WTC11 (cell line): ENCODE measurements around the gene RABGGTA. TPM values are rescaled to one million over a fixed set of nuclear protein-coding genes. Genes with fewer than 3 reads are reported as not detected.

ENCODE experiments used
- ATAC-seq: fragments of 200-7000 bp; cut with Tn5 transposase; 2 replicates; pipeline ENCODE4 v1.10.0; 2021; ENCODE audit warnings: mild to moderate bottlenecking, moderate library complexity
- CTCF ChIA-PET: fragments of 300-600 bp; sonication (Branson Sonifier 250); formaldehyde crosslinking; loops from one replicate; lab custom pipeline; 2021; ENCODE audit warnings: antibody characterized with exemption; lab: Charles Lee
- POLR2A ChIA-PET: fragments of 350-600 bp; sonication (Branson Sonifier 250); formaldehyde crosslinking; loops from one replicate; lab custom pipeline; 2021; ENCODE audit warnings: antibody characterized with exemption; lab: Charles Lee
- DNase-seq: peaks from one replicate; pipeline ENCODE4 v3.0.0; 2021; ENCODE audit warnings: low spot score
- H3K27ac Mint-ChIP-seq: 2 replicates; pipeline ENCODE4 v1.8.0; 2021; ENCODE audit warnings: mixed read lengths
- H3K27me3 Mint-ChIP-seq: 2 replicates; pipeline ENCODE4 v1.8.0; 2021; ENCODE audit warnings: low read depth, mild to moderate bottlenecking, moderate library complexity, mixed read lengths
- H3K36me3 Mint-ChIP-seq: 2 replicates; pipeline ENCODE4 v1.8.0; 2021; ENCODE audit warnings: mixed read lengths
- H3K4me1 Mint-ChIP-seq: 2 replicates; pipeline ENCODE4 v1.8.0; 2022; ENCODE audit warnings: mixed read lengths
- H3K4me3 Mint-ChIP-seq: 2 replicates; pipeline ENCODE4 v1.8.0; 2021; ENCODE audit warnings: mild to moderate bottlenecking, moderate library complexity, mixed read lengths
- H3K9me3 Mint-ChIP-seq: 2 replicates; pipeline ENCODE4 v1.8.0; 2021; ENCODE audit warnings: mixed read lengths
- CBFB ChIP-seq: sonication (generic); formaldehyde crosslinking; IDR thresholded peaks from 2 replicates; pipeline ENCODE4 v1.8.1; 2022; ENCODE audit warnings: mild to moderate bottlenecking, low read depth, missing genetic modification reagents
- ESRRA ChIP-seq: sonication (generic); formaldehyde crosslinking; IDR thresholded peaks from 2 replicates; pipeline ENCODE4 v1.8.1; 2022; ENCODE audit warnings: mild to moderate bottlenecking, missing genetic modification reagents, borderline replicate concordance
- MYBL2 ChIP-seq: sonication (generic); formaldehyde crosslinking; IDR thresholded peaks from 2 replicates; pipeline ENCODE4 v1.8.1; 2023; ENCODE audit warnings: mild to moderate bottlenecking, moderate library complexity, missing genetic modification reagents
- NFATC4 ChIP-seq: fragments of 250-450 bp; sonication (Bioruptor Pico); IDR thresholded peaks from 2 replicates; pipeline ENCODE4 v1.9.0; 2021; ENCODE audit warnings: mild to moderate bottlenecking
- NR1H2 ChIP-seq: sonication (generic); formaldehyde crosslinking; IDR thresholded peaks from 2 replicates; pipeline ENCODE4 v1.9.0; 2021; ENCODE audit warnings: mild to moderate bottlenecking, moderate library complexity, missing genetic modification reagents
- RELA ChIP-seq: sonication (generic); formaldehyde crosslinking; IDR thresholded peaks from 2 replicates; pipeline ENCODE4 v1.8.1; 2022; ENCODE audit warnings: missing genetic modification reagents, mild to moderate bottlenecking, borderline replicate concordance
- RORB ChIP-seq: fragments of 250-450 bp; sonication (Bioruptor Pico); IDR thresholded peaks from 2 replicates; pipeline ENCODE4 v1.9.0; 2021; ENCODE audit warnings: mild to moderate bottlenecking
- SMAD3 ChIP-seq: sonication (generic); formaldehyde crosslinking; IDR thresholded peaks from 2 replicates; pipeline ENCODE4 v1.8.0; 2022; ENCODE audit warnings: missing genetic modification reagents, mild to moderate bottlenecking, borderline replicate concordance
- TCF7 ChIP-seq: sonication (generic); formaldehyde crosslinking; IDR thresholded peaks from 2 replicates; pipeline ENCODE4 v1.8.0; 2022; ENCODE audit warnings: mild to moderate bottlenecking, low read depth, missing genetic modification reagents, moderate library complexity
- TEAD1 ChIP-seq: sonication (generic); formaldehyde crosslinking; IDR thresholded peaks from 2 replicates; pipeline ENCODE4 v1.8.0; 2022; ENCODE audit warnings: mild to moderate bottlenecking, missing genetic modification reagents
- ZNF138 ChIP-seq: sonication (generic); formaldehyde crosslinking; conservative IDR thresholded peaks from 2 replicates; pipeline ENCODE4 v1.8.1; 2022; ENCODE audit warnings: mild to moderate bottlenecking, moderate library complexity, missing genetic modification reagents
- ZNF396 ChIP-seq: fragments of 250-450 bp; sonication (Bioruptor Pico); IDR thresholded peaks from 2 replicates; pipeline ENCODE4 v1.8.0; 2021; ENCODE audit warnings: mild to moderate bottlenecking, moderate library complexity, borderline replicate concordance
- total RNA-seq: library from RNA; stranded (reverse); gene quantifications from 3 replicates; pipeline ENCODE4 v1.2.3, GENCODE V29; 2021
- TF ChIP-seq, protein P1 (sequence below): sonication (generic); formaldehyde crosslinking; IDR thresholded peaks from 2 replicates; pipeline ENCODE4 v1.8.1; 2022; ENCODE audit warnings: missing genetic modification reagents, borderline replicate concordance
- TF ChIP-seq, protein P2 (sequence below): sonication (generic); formaldehyde crosslinking; IDR thresholded peaks from 2 replicates; pipeline ENCODE4 v1.8.0; 2023; ENCODE audit warnings: mild to moderate bottlenecking, missing genetic modification reagents
- TF ChIP-seq, protein P3 (sequence below): sonication (generic); formaldehyde crosslinking; IDR thresholded peaks from 2 replicates; pipeline ENCODE4 v1.8.0; 2022; ENCODE audit warnings: mild to moderate bottlenecking, missing genetic modification reagents
- TF ChIP-seq, protein P4 (sequence below): fragments of 200-600 bp; IDR thresholded peaks from 2 replicates; pipeline ENCODE4 v1.8.0; 2022; ENCODE audit warnings: antibody characterized with exemption
- TF ChIP-seq, protein P5 (sequence below): fragments of 250-450 bp; sonication (Bioruptor Pico); IDR thresholded peaks from 2 replicates; pipeline ENCODE4 v1.9.0; 2021; ENCODE audit warnings: moderate library complexity, mild to moderate bottlenecking, inconsistent platforms, borderline replicate concordance

The RABGGTA gene
- total RNA-seq, 1 experiment from 2014 or later = 27.1 TPM

DNA sequence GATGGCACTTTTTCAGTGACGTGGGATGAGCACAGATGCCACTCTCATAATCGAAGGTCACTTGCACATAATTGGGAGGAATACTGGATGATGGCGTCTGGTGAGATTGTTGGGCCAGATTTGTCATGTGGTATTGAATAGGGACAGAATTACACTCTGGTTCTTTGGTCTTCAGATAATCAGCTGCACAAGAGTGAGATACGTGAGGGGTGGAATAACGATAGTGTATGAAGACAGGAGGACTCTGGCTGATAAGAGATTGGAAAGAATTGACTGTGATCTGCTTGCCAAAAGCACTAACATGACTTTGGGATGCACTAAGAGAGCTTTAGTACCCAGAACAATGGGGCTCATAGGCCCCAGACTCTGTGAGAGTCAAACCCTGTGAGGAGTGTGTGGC is 7.0 kb upstream of the RABGGTA start:
- ChIA-PET CTCF (interaction anchor here (1.8 kb wide), 1 partner anchor 19 kb away, joined by 12 read pairs; no protein-coding TSS in a partner anchor), POLR2A (no interaction called here)
- TF ChIP-seq CBFB (CRISPR knock-in tag) = no peak
- TF ChIP-seq ESRRA (CRISPR knock-in tag) = no peak
- TF ChIP-seq, protein P1, sequence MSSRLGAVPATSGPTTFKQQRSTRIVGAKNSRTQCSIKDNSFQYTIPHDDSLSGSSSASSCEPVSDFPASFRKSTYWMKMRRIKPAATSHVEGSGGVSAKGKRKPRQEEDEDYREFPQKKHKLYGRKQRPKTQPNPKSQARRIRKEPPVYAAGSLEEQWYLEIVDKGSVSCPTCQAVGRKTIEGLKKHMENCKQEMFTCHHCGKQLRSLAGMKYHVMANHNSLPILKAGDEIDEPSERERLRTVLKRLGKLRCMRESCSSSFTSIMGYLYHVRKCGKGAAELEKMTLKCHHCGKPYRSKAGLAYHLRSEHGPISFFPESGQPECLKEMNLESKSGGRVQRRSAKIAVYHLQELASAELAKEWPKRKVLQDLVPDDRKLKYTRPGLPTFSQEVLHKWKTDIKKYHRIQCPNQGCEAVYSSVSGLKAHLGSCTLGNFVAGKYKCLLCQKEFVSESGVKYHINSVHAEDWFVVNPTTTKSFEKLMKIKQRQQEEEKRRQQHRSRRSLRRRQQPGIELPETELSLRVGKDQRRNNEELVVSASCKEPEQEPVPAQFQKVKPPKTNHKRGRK = no peak
- TF ChIP-seq ZNF396 (CRISPR knock-in tag) = no peak
- no peak for TF ChIP-seq RELA (CRISPR knock-in tag)
- H3K36me3 Mint-ChIP-seq = no peaks in the 10 kb centered on the region
- H3K4me1 Mint-ChIP-seq = peaks cover 7% of the 10 kb centered on the region
- H3K4me3 Mint-ChIP-seq = no peak overlapping the region
- ATAC-seq = no peak
- no peaks in the 10 kb centered on the region for H3K27me3 Mint-ChIP-seq
- no peak for DNase-seq
- no peaks in the 10 kb centered on the region for H3K9me3 Mint-ChIP-seq
- no peak overlapping the region for H3K27ac Mint-ChIP-seq

DNA sequence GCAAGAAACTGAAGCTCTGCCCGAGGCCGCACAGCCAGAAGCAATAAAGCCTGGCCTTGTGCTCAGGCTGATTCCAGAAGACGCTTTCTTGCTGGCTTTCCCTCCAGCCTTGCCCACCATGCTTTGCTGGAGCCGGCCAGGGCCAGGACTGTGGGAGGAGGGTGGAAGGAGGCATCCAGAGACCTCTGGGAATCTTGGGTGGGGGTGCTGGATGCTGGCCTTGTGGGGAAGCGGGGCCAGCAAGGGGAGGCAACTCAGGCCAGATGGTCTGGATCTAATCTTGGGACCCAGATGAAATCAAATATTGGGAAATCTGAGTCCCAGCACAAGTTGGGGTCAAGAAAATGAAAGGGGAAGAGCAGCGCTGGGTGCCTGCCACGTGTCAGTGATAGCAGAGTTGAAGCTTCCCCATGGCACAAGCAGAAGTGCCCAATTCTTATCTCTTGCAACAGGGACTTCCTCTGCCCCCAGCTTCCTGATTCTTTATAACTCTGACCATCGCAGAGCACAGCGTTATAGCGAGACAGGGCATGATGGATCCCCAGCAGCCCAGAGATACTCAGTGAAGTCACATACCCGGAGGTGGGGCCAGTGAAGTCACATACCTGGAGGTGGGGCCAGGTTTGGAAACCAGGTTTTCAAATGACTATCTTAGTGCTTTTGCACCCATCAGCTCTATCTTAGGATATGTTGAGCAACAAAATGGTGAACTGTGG is 6.4 kb upstream of the RABGGTA start:
- Mint-ChIP-seq H3K4me1 (peaks cover 7% of the 10 kb centered on the region), H3K27me3 (no peaks in the 10 kb centered on the region), H3K9me3 (no peaks in the 10 kb centered on the region), H3K36me3 (no peaks in the 10 kb centered on the region), H3K4me3 (no peak overlapping the region), H3K27ac (no peak overlapping the region)
- no peak for DNase-seq
- no peak for ATAC-seq
- ChIA-PET POLR2A (no interaction called here), CTCF (interaction anchor here (1.3 to 1.8 kb wide), 2 partner anchors 19 to 22 kb away, joined by 4 to 12 read pairs; partner anchors contain the start of genes DHRS1 and NOP9)
- TF ChIP-seq, protein P2, sequence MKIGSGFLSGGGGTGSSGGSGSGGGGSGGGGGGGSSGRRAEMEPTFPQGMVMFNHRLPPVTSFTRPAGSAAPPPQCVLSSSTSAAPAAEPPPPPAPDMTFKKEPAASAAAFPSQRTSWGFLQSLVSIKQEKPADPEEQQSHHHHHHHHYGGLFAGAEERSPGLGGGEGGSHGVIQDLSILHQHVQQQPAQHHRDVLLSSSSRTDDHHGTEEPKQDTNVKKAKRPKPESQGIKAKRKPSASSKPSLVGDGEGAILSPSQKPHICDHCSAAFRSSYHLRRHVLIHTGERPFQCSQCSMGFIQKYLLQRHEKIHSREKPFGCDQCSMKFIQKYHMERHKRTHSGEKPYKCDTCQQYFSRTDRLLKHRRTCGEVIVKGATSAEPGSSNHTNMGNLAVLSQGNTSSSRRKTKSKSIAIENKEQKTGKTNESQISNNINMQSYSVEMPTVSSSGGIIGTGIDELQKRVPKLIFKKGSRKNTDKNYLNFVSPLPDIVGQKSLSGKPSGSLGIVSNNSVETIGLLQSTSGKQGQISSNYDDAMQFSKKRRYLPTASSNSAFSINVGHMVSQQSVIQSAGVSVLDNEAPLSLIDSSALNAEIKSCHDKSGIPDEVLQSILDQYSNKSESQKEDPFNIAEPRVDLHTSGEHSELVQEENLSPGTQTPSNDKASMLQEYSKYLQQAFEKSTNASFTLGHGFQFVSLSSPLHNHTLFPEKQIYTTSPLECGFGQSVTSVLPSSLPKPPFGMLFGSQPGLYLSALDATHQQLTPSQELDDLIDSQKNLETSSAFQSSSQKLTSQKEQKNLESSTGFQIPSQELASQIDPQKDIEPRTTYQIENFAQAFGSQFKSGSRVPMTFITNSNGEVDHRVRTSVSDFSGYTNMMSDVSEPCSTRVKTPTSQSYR (CRISPR knock-in tag) = no peak
- TF ChIP-seq, protein P3, sequence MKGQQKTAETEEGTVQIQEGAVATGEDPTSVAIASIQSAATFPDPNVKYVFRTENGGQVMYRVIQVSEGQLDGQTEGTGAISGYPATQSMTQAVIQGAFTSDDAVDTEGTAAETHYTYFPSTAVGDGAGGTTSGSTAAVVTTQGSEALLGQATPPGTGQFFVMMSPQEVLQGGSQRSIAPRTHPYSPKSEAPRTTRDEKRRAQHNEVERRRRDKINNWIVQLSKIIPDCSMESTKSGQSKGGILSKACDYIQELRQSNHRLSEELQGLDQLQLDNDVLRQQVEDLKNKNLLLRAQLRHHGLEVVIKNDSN (CRISPR knock-in tag) = no peak
- TF ChIP-seq NR1H2 (CRISPR knock-in tag) (no peak), SMAD3 (CRISPR knock-in tag) (no peak), MYBL2 (CRISPR knock-in tag) (no peak), ZNF138 (CRISPR knock-in tag) (no peak), TEAD1 (CRISPR knock-in tag) (no peak), TCF7 (CRISPR knock-in tag) (no peak), RORB (CRISPR knock-in tag) (no peak), NFATC4 (no peak)
- TF ChIP-seq, protein P4, sequence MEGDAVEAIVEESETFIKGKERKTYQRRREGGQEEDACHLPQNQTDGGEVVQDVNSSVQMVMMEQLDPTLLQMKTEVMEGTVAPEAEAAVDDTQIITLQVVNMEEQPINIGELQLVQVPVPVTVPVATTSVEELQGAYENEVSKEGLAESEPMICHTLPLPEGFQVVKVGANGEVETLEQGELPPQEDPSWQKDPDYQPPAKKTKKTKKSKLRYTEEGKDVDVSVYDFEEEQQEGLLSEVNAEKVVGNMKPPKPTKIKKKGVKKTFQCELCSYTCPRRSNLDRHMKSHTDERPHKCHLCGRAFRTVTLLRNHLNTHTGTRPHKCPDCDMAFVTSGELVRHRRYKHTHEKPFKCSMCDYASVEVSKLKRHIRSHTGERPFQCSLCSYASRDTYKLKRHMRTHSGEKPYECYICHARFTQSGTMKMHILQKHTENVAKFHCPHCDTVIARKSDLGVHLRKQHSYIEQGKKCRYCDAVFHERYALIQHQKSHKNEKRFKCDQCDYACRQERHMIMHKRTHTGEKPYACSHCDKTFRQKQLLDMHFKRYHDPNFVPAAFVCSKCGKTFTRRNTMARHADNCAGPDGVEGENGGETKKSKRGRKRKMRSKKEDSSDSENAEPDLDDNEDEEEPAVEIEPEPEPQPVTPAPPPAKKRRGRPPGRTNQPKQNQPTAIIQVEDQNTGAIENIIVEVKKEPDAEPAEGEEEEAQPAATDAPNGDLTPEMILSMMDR = no peak
- TF ChIP-seq, protein P5, sequence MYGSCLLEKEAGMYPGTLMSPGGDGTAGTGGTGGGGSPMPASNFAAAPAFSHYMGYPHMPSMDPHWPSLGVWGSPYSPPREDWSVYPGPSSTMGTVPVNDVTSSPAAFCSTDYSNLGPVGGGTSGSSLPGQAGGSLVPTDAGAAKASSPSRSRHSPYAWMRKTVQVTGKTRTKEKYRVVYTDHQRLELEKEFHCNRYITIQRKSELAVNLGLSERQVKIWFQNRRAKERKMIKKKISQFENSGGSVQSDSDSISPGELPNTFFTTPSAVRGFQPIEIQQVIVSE = no peak
